H7 (cell line): Measurements from ENCODE around the gene GRM5. TPM values are rescaled to one million over a fixed set of nuclear protein-coding genes. Genes with fewer than 3 reads are reported as not detected.

ENCODE experiments used
- DNase-seq: peaks from one replicate; pipeline ENCODE4 v3.0.0; 2012
- H3K27me3 ChIP-seq: 2 replicates; pipeline ENCODE4 v1.6.0; 2011; ENCODE audit warnings: mild to moderate bottlenecking, low read length; ENCODE audit not compliant: control insufficient read depth, insufficient read depth
- H3K36me3 ChIP-seq: replicated peaks from 2 replicates; pipeline ENCODE4 v1.5.1; 2011; ENCODE audit warnings: low read length; ENCODE audit not compliant: control insufficient read depth, insufficient read depth
- H3K4me3 ChIP-seq: 2 replicates; pipeline ENCODE4 v1.5.1; 2011; ENCODE audit warnings: low read depth, mild to moderate bottlenecking, control low read depth, low read length, moderate library complexity; ENCODE audit not compliant: insufficient read depth
- total RNA-seq: library from RNA; depleted of rRNA; stranded (reverse); fragments of >200 nt; shearing (Covaris generic); gene quantifications from 2 replicates; pipeline ENCODE4 v1.2.3, GENCODE V29; 2014

GRM5 gene
- total RNA-seq, 1 experiment from 2014 or later, result not detected

GRCh38 chr11:88666364-88666763 lies 399.4 kb downstream of the GRM5 start:
- no peaks in the 10 kb centered on the region for H3K36me3 ChIP-seq
- DNase-seq, result no peak
- H3K27me3 ChIP-seq, result no peaks in the 10 kb centered on the region
- no peak overlapping the region for H3K4me3 ChIP-seq

DNA sequence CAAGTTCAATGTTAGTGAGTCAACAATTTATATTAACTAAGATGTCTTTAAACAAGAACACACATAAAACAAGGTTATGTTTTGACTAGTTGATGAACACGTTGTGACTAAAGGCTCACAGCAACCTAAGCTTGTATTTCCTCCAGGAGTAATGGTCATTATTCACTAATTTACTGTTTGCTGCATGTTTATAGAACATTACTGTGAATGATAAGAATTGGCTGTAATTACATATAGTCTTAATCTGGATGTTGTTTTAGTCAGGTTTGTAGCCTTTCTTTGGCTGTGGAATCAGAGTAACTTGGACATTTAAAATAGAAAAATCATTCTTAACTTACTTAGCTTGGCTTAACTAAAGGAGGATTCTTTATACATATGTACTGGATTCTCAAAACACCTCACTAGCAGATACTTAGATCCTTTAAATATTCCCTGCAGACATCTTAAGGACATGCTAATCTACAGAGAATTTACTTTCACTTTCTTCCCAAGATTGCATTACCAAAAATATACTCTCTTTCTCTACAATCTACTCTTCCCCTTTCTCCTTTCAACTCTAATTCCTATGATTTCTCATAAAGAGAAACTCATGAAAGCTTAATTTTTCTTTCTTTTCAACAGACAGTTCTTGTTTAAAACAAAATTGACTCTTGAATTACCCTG lies 408.6 kb downstream of the GRM5 start:
- Histone ChIP-seq H3K36me3 (no peaks in the 10 kb centered on the region), H3K27me3 (no peaks in the 10 kb centered on the region), H3K4me3 (no peak overlapping the region)
- no peak for DNase-seq

GRCh38 chr11:88656283-88656682 lies 409.5 kb downstream of the GRM5 start:
- H3K4me3 ChIP-seq, result no peak overlapping the region
- H3K27me3 ChIP-seq, result no peaks in the 10 kb centered on the region
- no peaks in the 10 kb centered on the region for H3K36me3 ChIP-seq
- DNase-seq, result no peak

DNA sequence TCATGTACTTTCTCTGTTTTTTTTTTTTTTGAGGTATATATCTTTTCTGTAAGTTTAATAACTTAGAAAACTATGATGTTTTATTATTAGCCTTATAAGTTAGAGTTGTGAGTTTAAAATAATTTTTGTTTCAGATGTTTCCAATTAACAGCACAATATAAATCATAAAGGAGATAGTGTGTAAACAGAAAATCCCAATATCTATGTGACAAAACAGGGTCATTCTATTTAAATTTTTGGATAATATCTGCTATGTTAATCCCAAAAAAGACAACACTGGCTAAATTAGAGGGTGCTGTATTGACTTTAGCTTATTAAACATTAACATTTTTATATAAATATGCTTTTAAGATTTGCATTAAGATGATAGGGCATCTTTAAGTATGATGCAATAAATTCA lies 410.1 kb downstream of the GRM5 start:
- no peak for DNase-seq
- Histone ChIP-seq H3K4me3 (no peak overlapping the region), H3K36me3 (no peaks in the 10 kb centered on the region), H3K27me3 (no peaks in the 10 kb centered on the region)

- no peak overlapping the region for H3K4me3 ChIP-seq
- DNase-seq, result no peak
- H3K36me3 ChIP-seq, result no peaks in the 10 kb centered on the region
- no peaks in the 10 kb centered on the region for H3K27me3 ChIP-seq
Observed at GRCh38 chr11:88655196-88655595, 410.6 kb downstream of the GRM5 start.

DNA sequence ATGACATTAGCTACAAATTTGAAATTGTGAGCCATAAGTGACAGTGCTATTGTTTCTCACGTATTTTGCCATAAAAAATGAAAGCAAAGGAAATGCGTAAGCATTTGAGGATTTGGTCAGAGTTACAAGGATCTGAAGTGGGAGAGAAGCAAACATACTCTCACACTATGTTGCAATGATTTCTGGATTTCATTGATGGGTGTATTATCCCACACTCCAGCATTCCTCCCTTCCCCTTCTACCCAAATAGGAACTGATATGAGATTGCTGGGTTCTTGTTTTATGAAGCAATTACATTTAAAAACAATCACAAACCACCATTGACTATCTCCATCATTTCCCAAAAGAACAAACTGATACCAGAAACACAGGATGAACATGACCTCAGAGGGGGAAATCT lies 414.2 kb downstream of the GRM5 start:
- Histone ChIP-seq H3K27me3 (no peaks in the 10 kb centered on the region), H3K36me3 (no peaks in the 10 kb centered on the region), H3K4me3 (no peak overlapping the region)
- no peak for DNase-seq

DNA sequence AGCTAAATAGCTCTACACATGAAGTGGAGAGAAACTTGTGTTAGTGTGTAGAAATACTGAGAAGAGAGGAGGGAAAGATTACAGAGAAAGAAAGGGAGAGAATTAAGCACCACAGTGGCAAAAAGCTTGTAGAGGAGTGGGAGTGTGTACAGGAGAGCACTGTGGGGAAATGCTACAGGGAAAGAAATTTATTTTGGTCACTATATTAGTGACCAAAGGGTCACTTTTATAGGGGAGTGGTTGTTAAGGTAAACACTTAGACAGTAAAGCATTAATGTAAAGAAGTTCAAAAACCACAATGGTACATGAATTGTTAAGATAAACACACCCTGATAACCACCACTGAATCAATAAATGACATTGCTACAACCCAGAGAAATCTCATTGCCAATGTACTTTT lies 421.1 kb downstream of the GRM5 start:
- DNase-seq, result no peak
- no peak overlapping the region for H3K4me3 ChIP-seq
- no peaks in the 10 kb centered on the region for H3K27me3 ChIP-seq

GRCh38 chr11:88632163-88632562 lies 433.6 kb downstream of the GRM5 start:
- H3K36me3 ChIP-seq, result no peaks in the 10 kb centered on the region
- no peaks in the 10 kb centered on the region for H3K27me3 ChIP-seq
- DNase-seq, result no peak
- H3K4me3 ChIP-seq, result no peak overlapping the region

More for the DNA sequence above, 421.1 kb downstream of the GRM5 start:
- H3K36me3 ChIP-seq, result no peaks in the 10 kb centered on the region

- DNase-seq, result peak; percentile 5
Observed at GRCh38 chr11:88631497-88631896, 434.3 kb downstream of the GRM5 start.

DNA sequence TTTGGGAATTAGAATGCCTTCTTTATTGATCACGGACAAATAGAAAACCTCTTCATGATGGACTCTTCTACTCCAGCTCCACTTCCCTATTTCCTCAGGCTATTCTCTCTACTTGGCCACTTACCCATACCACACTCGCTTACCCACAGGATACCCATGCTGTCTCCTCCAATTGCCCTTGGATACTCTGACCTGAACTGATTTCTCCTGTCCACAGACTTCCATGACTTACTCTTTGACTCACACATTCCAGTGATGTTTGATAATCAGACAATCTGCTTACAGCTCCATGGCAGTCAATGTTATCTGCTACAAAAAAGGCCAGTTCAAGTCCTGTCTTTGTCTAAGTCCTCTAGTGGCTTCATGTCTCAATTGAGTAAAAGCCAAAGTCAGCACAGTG lies 436.3 kb downstream of the GRM5 start:
- DNase-seq, result no peak

More at GRCh38 chr11:88631497-88631896, 434.3 kb downstream of the GRM5 start:
- H3K36me3 ChIP-seq, result no peaks in the 10 kb centered on the region
- no peak overlapping the region for H3K4me3 ChIP-seq
- H3K27me3 ChIP-seq, result no peaks in the 10 kb centered on the region

GRCh38 chr11:88626216-88626615 lies 439.6 kb downstream of the GRM5 start:
- no peaks in the 10 kb centered on the region for H3K36me3 ChIP-seq
- H3K27me3 ChIP-seq, result no peaks in the 10 kb centered on the region
- no peak for DNase-seq
- H3K4me3 ChIP-seq, result no peak overlapping the region

More for the DNA sequence above, 436.3 kb downstream of the GRM5 start:
- no peak overlapping the region for H3K4me3 ChIP-seq
- no peaks in the 10 kb centered on the region for H3K27me3 ChIP-seq
- no peaks in the 10 kb centered on the region for H3K36me3 ChIP-seq

- no peaks in the 10 kb centered on the region for H3K36me3 ChIP-seq
- H3K27me3 ChIP-seq, result no peaks in the 10 kb centered on the region
- no peak overlapping the region for H3K4me3 ChIP-seq
- no peak for DNase-seq
Observed at GRCh38 chr11:88623531-88623930, 442.3 kb downstream of the GRM5 start.

GRCh38 chr11:88620568-88621130 lies 445.1 kb downstream of the GRM5 start:
- no peaks in the 10 kb centered on the region for H3K36me3 ChIP-seq
- no peak for DNase-seq
- H3K4me3 ChIP-seq, result no peak overlapping the region
- no peaks in the 10 kb centered on the region for H3K27me3 ChIP-seq

DNA sequence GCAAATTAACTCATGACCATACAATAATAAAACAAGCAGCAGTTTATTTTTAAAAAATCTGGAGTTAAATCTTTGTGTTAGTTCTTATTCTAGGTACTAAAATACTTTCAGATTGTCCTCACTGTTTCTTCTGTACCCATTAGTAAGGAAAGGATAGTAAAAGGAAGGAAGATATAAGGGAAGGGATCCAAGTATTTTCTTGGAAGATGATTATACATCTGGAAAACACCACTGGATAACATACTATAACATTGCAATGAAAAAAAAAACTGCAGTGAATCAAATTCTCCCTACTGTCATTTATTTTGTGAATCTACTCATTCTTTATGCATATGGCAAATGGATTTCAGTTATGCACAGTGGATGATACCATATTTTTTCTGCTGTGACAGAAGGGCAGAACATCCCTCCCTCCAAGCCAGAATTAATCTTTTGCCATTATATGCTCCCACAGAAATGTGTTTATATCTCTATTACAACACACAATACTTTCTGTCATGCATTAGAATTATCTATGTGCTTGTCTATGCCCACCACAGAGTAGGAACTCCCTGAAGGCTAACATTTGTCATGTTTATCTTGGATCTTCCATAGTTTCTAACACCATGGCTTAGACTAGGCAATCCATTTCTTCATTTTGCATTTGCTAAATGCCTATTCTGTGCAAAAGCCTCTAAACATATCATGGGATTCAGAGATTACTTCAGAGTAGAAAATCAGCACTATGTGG lies 446.0 kb downstream of the GRM5 start:
- DNase-seq, result no peak
- H3K4me3 ChIP-seq, result no peak overlapping the region
- no peaks in the 10 kb centered on the region for H3K27me3 ChIP-seq
- H3K36me3 ChIP-seq, result no peaks in the 10 kb centered on the region

DNA sequence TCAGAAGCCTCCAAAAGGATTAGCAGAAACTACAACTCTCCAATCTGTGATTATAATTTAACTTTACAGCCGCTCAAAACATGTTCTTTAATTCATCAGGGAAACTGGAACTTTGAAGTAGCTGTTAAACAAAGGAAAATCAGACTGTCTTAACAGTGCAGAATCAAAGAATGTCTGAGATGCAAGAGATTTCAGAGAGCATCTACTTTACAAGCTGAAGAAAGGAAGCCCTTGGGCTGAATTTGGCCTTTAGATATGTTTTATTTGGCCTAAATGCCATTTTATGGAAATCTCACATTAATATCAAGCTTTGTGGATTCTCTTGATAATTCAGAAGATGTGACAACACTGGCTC lies 446.7 kb downstream of the GRM5 start:
- no peaks in the 10 kb centered on the region for H3K27me3 ChIP-seq
- H3K4me3 ChIP-seq, result no peak overlapping the region
- no peak for DNase-seq
- H3K36me3 ChIP-seq, result no peaks in the 10 kb centered on the region
